Liver (tissue), 9 donors: ENCODE results near the gene ALAS1. TPM values are rescaled to one million over a fixed set of nuclear protein-coding genes. Genes with fewer than 3 reads are reported as not detected.
A peak's percentile ranks its signal among the peaks of the same experiment; 100 is the strongest.

Source experiments
- DNase-seq: peaks from one replicate; pipeline ENCODE4 v3.0.0-alpha.2; 2017; ENCODE audit warnings: low spot score
- H3K27ac ChIP-seq, 2 donors: one replicate each; pipeline ENCODE4 v1.7.0; 2013; ENCODE audit warnings: inconsistent platforms in 2 of 2, low read length in 2 of 2, control low read depth in 1 of 2, low read depth in 1 of 2, mild to moderate bottlenecking in 1 of 2
- H3K27me3 ChIP-seq, 4 donors: one replicate each; pipeline versions ENCODE4 v1.6.1 to v1.7.0; 2013; ENCODE audit warnings: low read length in 3 of 4, inconsistent platforms in 1 of 4, mild to moderate bottlenecking in 1 of 4, moderate library complexity in 1 of 4; ENCODE audit not compliant: control insufficient read depth in 4 of 4, insufficient read depth in 4 of 4
- H3K36me3 ChIP-seq, 4 donors: one replicate each; pipeline versions ENCODE4 v1.6.1 to v1.7.0; 2013; ENCODE audit warnings: low read length in 3 of 4, mild to moderate bottlenecking in 3 of 4, low read depth in 1 of 4, moderate library complexity in 1 of 4; ENCODE audit not compliant: control insufficient read depth in 4 of 4, insufficient read depth in 3 of 4
- H3K4me1 ChIP-seq, 4 donors: one replicate each; pipeline versions ENCODE4 v1.6.1 to v1.7.0; 2013; ENCODE audit warnings: low read length in 3 of 4, mild to moderate bottlenecking in 3 of 4, moderate library complexity in 1 of 4; ENCODE audit not compliant: control insufficient read depth in 4 of 4, insufficient read depth in 4 of 4
- H3K4me3 ChIP-seq, 3 donors: one replicate each; pipeline versions ENCODE4 v1.6.1 to v1.7.0; 2013; ENCODE audit warnings: low read length in 3 of 3, control low read depth in 1 of 3, low read depth in 1 of 3, mild to moderate bottlenecking in 1 of 3
- H3K9ac ChIP-seq, 2 donors: one replicate each; pipeline ENCODE4 v1.7.0; 2013; ENCODE audit warnings: low read length in 2 of 2, mild to moderate bottlenecking in 2 of 2, moderate library complexity in 2 of 2, control low read depth in 1 of 2, low read depth in 1 of 2
- H3K9me3 ChIP-seq, 4 donors: one replicate each; pipeline versions ENCODE4 v1.6.1 to v1.7.0; 2013; ENCODE audit warnings: low read length in 3 of 4; ENCODE audit not compliant: control insufficient read depth in 4 of 4
- ATF3 ChIP-seq: IDR thresholded peaks from 2 replicates; pipeline ENCODE4 v1.6.1; 2016; ENCODE audit warnings: antibody characterized with exemption
- CTCF ChIP-seq: fragments of 150-350 bp; IDR thresholded peaks from 2 replicates; pipeline ENCODE4 v1.5.1; 2017; ENCODE audit warnings: improper control_type of control experiment, low read depth, low read length; ENCODE audit not compliant: missing input control
- EGR1 ChIP-seq, 2 donors: IDR thresholded peaks; 2 replicates each; pipeline ENCODE4 v1.6.1; 2016 to 2018; ENCODE audit warnings: antibody characterized with exemption in 2 of 2, low read depth in 2 of 2
- FOXA2 ChIP-seq: IDR thresholded peaks from 2 replicates; pipeline ENCODE4 v1.6.1; 2016; ENCODE audit warnings: antibody characterized with exemption
- GABPA ChIP-seq, 2 donors: IDR thresholded peaks in 1 of 2; conservative IDR thresholded peaks in 1 of 2; 2 replicates each; pipeline ENCODE4 v1.6.1; 2016; ENCODE audit warnings: antibody characterized with exemption in 2 of 2, mild to moderate bottlenecking in 1 of 2, moderate library complexity in 1 of 2
- HNF4A ChIP-seq, 2 donors: conservative IDR thresholded peaks; 2 replicates each; pipeline ENCODE4 v1.6.1; 2016; ENCODE audit warnings: antibody characterized with exemption in 2 of 2, mild to moderate bottlenecking in 2 of 2
- HNF4G ChIP-seq: IDR thresholded peaks from 2 replicates; pipeline ENCODE4 v1.6.1; 2016; ENCODE audit warnings: antibody characterized with exemption
- JUND ChIP-seq, 2 donors: IDR thresholded peaks; 2 replicates each; pipeline ENCODE4 v1.6.1; 2016; ENCODE audit warnings: antibody characterized with exemption in 2 of 2
- MAX ChIP-seq: IDR thresholded peaks from 2 replicates; pipeline ENCODE4 v1.6.1; 2016; ENCODE audit warnings: antibody characterized with exemption
- RAD21 ChIP-seq, 2 donors: IDR thresholded peaks; 2 replicates each; pipeline ENCODE4 v1.6.1; 2016; ENCODE audit warnings: antibody characterized with exemption in 2 of 2, mild to moderate bottlenecking in 2 of 2
- REST ChIP-seq: IDR thresholded peaks from 2 replicates; pipeline ENCODE4 v1.6.1; 2016; ENCODE audit warnings: antibody characterized with exemption, mild to moderate bottlenecking
- RXRA ChIP-seq, 2 donors: IDR thresholded peaks; 2 replicates each; pipeline ENCODE4 v1.6.1; 2017 to 2018; ENCODE audit warnings: antibody characterized with exemption in 2 of 2, mild to moderate bottlenecking in 1 of 2
- SP1 ChIP-seq: IDR thresholded peaks from 2 replicates; pipeline ENCODE4 v1.6.1; 2018; ENCODE audit warnings: antibody characterized with exemption, mild to moderate bottlenecking
- TAF1 ChIP-seq: conservative IDR thresholded peaks from 2 replicates; pipeline ENCODE4 v1.6.1; 2016; ENCODE audit warnings: antibody characterized with exemption, mild to moderate bottlenecking
- YY1 ChIP-seq: IDR thresholded peaks from 2 replicates; pipeline ENCODE4 v1.6.1; 2016; ENCODE audit warnings: antibody characterized with exemption, mild to moderate bottlenecking
- ZBTB33 ChIP-seq: IDR thresholded peaks from 2 replicates; pipeline ENCODE4 v1.6.1; 2016; ENCODE audit warnings: antibody characterized with exemption
- WGBS: extraction: QIAGEN DNeasy Blood & Tissue Kit; methylation state at CpG from one replicate; pipeline ENCODE4 v1.1.7; 2013; 5-methylcytosine and 5-hydroxymethylcytosine counted together
- polyA plus RNA-seq, 2 donors: library from polyadenylated mRNA; stranded (reverse) in 1 of 2; unstranded in 1 of 2; fragments of 200-250 nt in 1 of 2; fragments of >200 nt in 1 of 2; fragmentation: Nextera tagmentation in 1 of 2; extraction: Ambion mirVana in 1 of 2; gene quantifications; one replicate each; pipeline versions ENCODE4 v1.2.1 to v1.2.3, GENCODE V29; 2013 to 2015
- total RNA-seq, 2 donors: library from RNA; depleted of rRNA; stranded (reverse); fragments of >200 nt; gene quantifications; one replicate each; pipeline ENCODE4 v1.2.3, GENCODE V29; 2014
- donor health status: healthy.
- donor health status: healthy.
- donor health status: healthy.
- donor health status: healthy.
- donor health status: healthy.

ALAS1 gene
- total and polyA plus RNA-seq, 4 donors = 32.3 to 421 (median 137) TPM

- Histone ChIP-seq H3K27ac (no peak overlapping the region), H3K27me3 (no peaks in the 10 kb centered on the region), H3K4me1 (peaks cover 9 to 52% (median 27%) of the 10 kb centered on the region in 4 donors), H3K36me3 (no peaks in the 10 kb centered on the region), H3K9ac (no peak overlapping the region), H3K9me3 (no peaks in the 10 kb centered on the region), H3K4me3 (no peak overlapping the region)
- no peak for TF ChIP-seq RXRA (IDR thresholded peaks at IDR 0.05)
- TF ChIP-seq YY1 = no peak
- TF ChIP-seq GABPA (IDR thresholded peaks at IDR 0.05 in 1 of 2, conservative IDR thresholded peaks at IDR 0.05 in 1 of 2) = no peak
- TF ChIP-seq ZBTB33 = no peak
- no peak for TF ChIP-seq HNF4G
- TF ChIP-seq ATF3 = no peak
- no peak for TF ChIP-seq TAF1
- no peak for TF ChIP-seq FOXA2
- TF ChIP-seq REST = no peak
- TF ChIP-seq EGR1 (IDR thresholded peaks at IDR 0.05; ENCODE audit: low read depth in 2 of 2) = no peak
- no peak for TF ChIP-seq JUND (IDR thresholded peaks at IDR 0.05)
- no peak for TF ChIP-seq RAD21 (IDR thresholded peaks at IDR 0.05)
- TF ChIP-seq SP1 = no peak
- 95% methylated on average over 1 of the region's 1 CpG for WGBS
- no peak for DNase-seq
Measured at GRCh38 chr3:52242039-52242438, 44.1 kb downstream of the ALAS1 start.

- no peaks in the 10 kb centered on the region for H3K9me3 ChIP-seq
- peaks cover 0 to 3% (median 0%) of the 10 kb centered on the region in 4 donors for H3K36me3 ChIP-seq
- no peaks in the 10 kb centered on the region for H3K27me3 ChIP-seq
- 79% methylated on average over 9 of the region's 9 CpGs for WGBS
- H3K4me3 ChIP-seq = no peak overlapping the region
- peaks cover 3 to 38% (median 19%) of the 10 kb centered on the region in 4 donors for H3K4me1 ChIP-seq
- no peak for DNase-seq
- no peak overlapping the region for H3K9ac ChIP-seq
- peak overlapping the region; percentile 56 to 58 for H3K27ac ChIP-seq
- TF ChIP-seq HNF4G (no peak), CTCF (no peak), EGR1 (IDR thresholded peaks at IDR 0.05; ENCODE audit: low read depth in 2 of 2) (no peak), FOXA2 (no peak), RXRA (IDR thresholded peaks at IDR 0.05) (no peak), MAX (no peak), SP1 (no peak), HNF4A (conservative IDR thresholded peaks at IDR 0.05) (no peak), REST (no peak), RAD21 (IDR thresholded peaks at IDR 0.05) (no peak), JUND (IDR thresholded peaks at IDR 0.05) (no peak), ZBTB33 (no peak)
Measured at GRCh38 chr3:52243791-52244628, 46.0 kb downstream of the ALAS1 start.
